IPS-20b (cell line): ENCODE results near the gene CADPS2.

Source experiments
- H3K27ac ChIP-seq: one replicate; pipeline ENCODE4 v1.5.1; 2013; ENCODE audit warnings: low read length
- H3K27me3 ChIP-seq: 2 replicates; pipeline ENCODE4 v1.6.1; 2013; ENCODE audit warnings: mild to moderate bottlenecking, low read length, inconsistent platforms; ENCODE audit not compliant: insufficient read depth
- H3K36me3 ChIP-seq: 2 replicates; pipeline ENCODE4 v1.6.1; 2013; ENCODE audit warnings: low read depth, mild to moderate bottlenecking, inconsistent platforms, low read length, moderate library complexity; ENCODE audit not compliant: insufficient read depth
- H3K4me1 ChIP-seq: 2 replicates; pipeline ENCODE4 v1.6.1; 2013; ENCODE audit warnings: mild to moderate bottlenecking, control low read depth, inconsistent platforms, low read length, moderate library complexity; ENCODE audit not compliant: insufficient read depth
- H3K4me3 ChIP-seq: 2 replicates; pipeline ENCODE4 v1.5.1; 2013; ENCODE audit warnings: mild to moderate bottlenecking, low read length, inconsistent platforms
- H3K9ac ChIP-seq: 2 replicates; pipeline ENCODE4 v1.6.1; 2013; ENCODE audit warnings: low read depth, mild to moderate bottlenecking, inconsistent platforms, low read length, moderate library complexity
- H3K9me3 ChIP-seq: 2 replicates; pipeline ENCODE4 v1.6.1; 2013; ENCODE audit warnings: mild to moderate bottlenecking, low read depth, low read length, inconsistent platforms; ENCODE audit not compliant: insufficient read depth

The CADPS2 gene

GRCh38 chr7:122706836-122707235 is 179.4 kb downstream of the CADPS2 start:
- no peaks in the 10 kb centered on the region for H3K4me1 ChIP-seq
- no peak overlapping the region for H3K27ac ChIP-seq
- H3K4me3 ChIP-seq: no peak overlapping the region
- no peaks in the 10 kb centered on the region for H3K9me3 ChIP-seq
- H3K36me3 ChIP-seq: no peaks in the 10 kb centered on the region
- H3K9ac ChIP-seq: no peak overlapping the region
- no peaks in the 10 kb centered on the region for H3K27me3 ChIP-seq

- Histone ChIP-seq H3K4me3 (no peak within 1 kb of the TSS), H3K27ac (no peak within 1 kb of the TSS), H3K9ac (no peak within 1 kb of the TSS), H3K9me3 (no peaks in the 10 kb centered on the region), H3K27me3 (no peaks in the 10 kb centered on the region), H3K4me1 (no peaks in the 10 kb centered on the region), H3K36me3 (no peaks in the 10 kb centered on the region)
Observed at GRCh38 chr7:122702872-122703510, 183.3 kb downstream of the CADPS2 start, which contains the start of gene RNF148. Gene RNF148, minus strand, starts transcription at chr7:122702922. Its CDS starts 172 bp downstream, at chr7:122702750.

- no peaks in the 10 kb centered on the region for H3K27me3 ChIP-seq
- no peak within 1 kb of the TSS for H3K9ac ChIP-seq
- H3K4me3 ChIP-seq: no peak within 1 kb of the TSS
Observed at GRCh38 chr7:122699017-122699416, 187.2 kb downstream of the CADPS2 start, which contains the start of gene RNF133. Gene RNF133, minus strand, starts transcription at chr7:122699117. Its CDS starts 199 bp downstream, at chr7:122698918.

DNA sequence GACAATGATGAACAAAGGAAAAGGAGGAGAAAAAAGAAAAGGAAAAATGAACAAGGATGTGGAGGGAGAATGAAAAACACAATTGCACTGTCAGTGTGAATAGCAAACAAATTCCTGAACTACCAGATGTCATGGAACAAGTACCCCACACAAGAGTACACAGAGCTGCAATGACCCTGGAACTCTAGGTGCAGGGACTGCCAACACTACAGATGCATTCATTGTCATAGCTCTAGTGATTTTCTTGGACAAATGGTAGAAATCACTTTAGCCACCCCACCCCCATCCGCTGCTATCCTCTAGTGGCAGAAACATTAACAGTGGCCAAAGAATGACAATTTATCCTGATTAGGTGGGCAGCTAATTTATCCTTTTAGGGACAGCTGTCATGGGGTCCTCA is 190.4 kb downstream of the CADPS2 start:
- peaks cover 7% of the 10 kb centered on the region for H3K4me1 ChIP-seq

More at GRCh38 chr7:122699017-122699416, 187.2 kb downstream of the CADPS2 start, which contains the start of gene RNF133:
- H3K36me3 ChIP-seq: no peaks in the 10 kb centered on the region
- H3K27ac ChIP-seq: no peak within 1 kb of the TSS
- H3K9me3 ChIP-seq: no peaks in the 10 kb centered on the region
- peaks cover 7% of the 10 kb centered on the region for H3K4me1 ChIP-seq

GRCh38 chr7:122694697-122695096 is 191.6 kb downstream of the CADPS2 start:
- H3K9ac ChIP-seq: no peak overlapping the region
- H3K9me3 ChIP-seq: 0 out of 2 replicates have a peak, but pooled peaks cover 4% of the 10 kb centered on the region
- H3K36me3 ChIP-seq: no peaks in the 10 kb centered on the region
- no peak overlapping the region for H3K4me3 ChIP-seq
- H3K4me1 ChIP-seq: peaks cover 7% of the 10 kb centered on the region
- H3K27ac ChIP-seq: no peak overlapping the region
- H3K27me3 ChIP-seq: no peaks in the 10 kb centered on the region

More for the DNA sequence above, 190.4 kb downstream of the CADPS2 start:
- 0 out of 2 replicates have a peak, but pooled peaks cover 4% of the 10 kb centered on the region for H3K9me3 ChIP-seq
- no peak overlapping the region for H3K4me3 ChIP-seq
- no peaks in the 10 kb centered on the region for H3K36me3 ChIP-seq
- no peak overlapping the region for H3K9ac ChIP-seq
- no peaks in the 10 kb centered on the region for H3K27me3 ChIP-seq
- no peak overlapping the region for H3K27ac ChIP-seq

- H3K4me1 ChIP-seq: peaks cover 7% of the 10 kb centered on the region
- H3K27me3 ChIP-seq: no peaks in the 10 kb centered on the region
- H3K27ac ChIP-seq: no peak overlapping the region
- no peaks in the 10 kb centered on the region for H3K36me3 ChIP-seq
- H3K9me3 ChIP-seq: 0 out of 2 replicates have a peak, but pooled peaks cover 4% of the 10 kb centered on the region
- no peak overlapping the region for H3K9ac ChIP-seq
- no peak overlapping the region for H3K4me3 ChIP-seq
Observed at GRCh38 chr7:122692769-122693309, 193.4 kb downstream of the CADPS2 start.

GRCh38 chr7:122691569-122692235 is 194.6 kb downstream of the CADPS2 start:
- no peaks in the 10 kb centered on the region for H3K27me3 ChIP-seq
- no peak overlapping the region for H3K9ac ChIP-seq
- 0 out of 2 replicates have a peak, but pooled peaks cover 4% of the 10 kb centered on the region for H3K9me3 ChIP-seq
- no peak overlapping the region for H3K27ac ChIP-seq
- peaks cover 14% of the 10 kb centered on the region for H3K4me1 ChIP-seq
- no peak overlapping the region for H3K4me3 ChIP-seq
- H3K36me3 ChIP-seq: no peaks in the 10 kb centered on the region

- peaks cover 24% of the 10 kb centered on the region for H3K4me1 ChIP-seq
- no peaks in the 10 kb centered on the region for H3K36me3 ChIP-seq
- H3K27ac ChIP-seq: no peak overlapping the region
- H3K4me3 ChIP-seq: no peak overlapping the region
- H3K9ac ChIP-seq: no peak overlapping the region
- H3K27me3 ChIP-seq: no peaks in the 10 kb centered on the region
- H3K9me3 ChIP-seq: 0 out of 2 replicates have a peak, but pooled peaks cover 4% of the 10 kb centered on the region
Observed at GRCh38 chr7:122689346-122690109, 196.7 kb downstream of the CADPS2 start.

GRCh38 chr7:122688400-122688998 is 197.8 kb downstream of the CADPS2 start:
- Histone ChIP-seq H3K9ac (no peak overlapping the region), H3K27ac (no peak overlapping the region), H3K27me3 (no peaks in the 10 kb centered on the region), H3K4me3 (no peak overlapping the region), H3K9me3 (0 out of 2 replicates have a peak, but pooled peaks cover 4% of the 10 kb centered on the region), H3K4me1 (peaks cover 24% of the 10 kb centered on the region), H3K36me3 (no peaks in the 10 kb centered on the region)

DNA sequence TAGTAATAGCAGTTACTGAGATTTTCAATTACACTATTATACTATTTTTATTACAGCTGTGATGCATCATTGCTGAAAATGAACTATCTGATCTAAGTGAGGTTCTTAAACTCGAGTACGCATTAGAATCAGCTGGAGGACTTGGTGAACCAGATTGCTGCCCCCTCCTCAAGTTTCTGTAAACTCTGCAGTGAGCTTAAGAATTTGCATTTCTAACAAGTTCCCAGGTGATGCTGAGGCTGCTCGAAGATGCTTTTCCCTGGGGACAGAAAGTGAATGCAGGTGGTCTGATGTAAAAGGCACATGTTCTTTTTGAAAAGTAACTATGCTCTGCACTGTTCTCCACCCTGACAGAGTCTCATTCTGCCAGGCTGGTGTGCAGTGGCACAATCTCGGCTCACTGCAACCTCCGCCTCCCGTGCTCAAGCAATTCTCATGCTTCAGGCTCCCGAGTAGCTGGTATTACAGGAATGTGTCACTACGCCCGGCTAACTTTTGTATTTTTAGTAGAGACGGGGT is 199.8 kb downstream of the CADPS2 start:
- Histone ChIP-seq H3K4me1 (peaks cover 24% of the 10 kb centered on the region), H3K9ac (no peak overlapping the region), H3K27me3 (no peaks in the 10 kb centered on the region), H3K9me3 (no peaks in the 10 kb centered on the region), H3K27ac (no peak overlapping the region), H3K4me3 (peak overlapping the region; percentile 16; the same call in 1 of the 2 replicates), H3K36me3 (no peaks in the 10 kb centered on the region)

DNA sequence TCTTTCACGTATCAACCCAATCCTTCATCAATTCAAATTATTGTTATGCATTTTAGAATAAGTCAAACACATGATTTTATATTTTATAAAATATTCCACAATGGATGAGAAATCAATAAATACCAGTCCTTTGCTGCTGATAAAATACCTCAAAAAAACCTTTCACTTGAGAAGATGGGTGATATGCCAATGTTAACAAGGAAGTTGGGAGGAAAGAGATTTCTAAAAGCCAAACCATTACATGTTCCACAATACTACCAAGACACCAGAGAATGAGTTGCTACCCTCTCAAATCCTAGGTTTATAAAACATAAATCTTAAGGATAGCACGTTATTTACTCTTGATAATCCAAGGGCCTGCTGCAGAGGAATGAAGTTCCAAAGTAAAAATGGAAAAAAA is 201.8 kb downstream of the CADPS2 start:
- no peaks in the 10 kb centered on the region for H3K27me3 ChIP-seq
- no peak overlapping the region for H3K9ac ChIP-seq

More for the DNA sequence above, 201.8 kb downstream of the CADPS2 start:
- no peak overlapping the region for H3K27ac ChIP-seq
- no peaks in the 10 kb centered on the region for H3K9me3 ChIP-seq
- H3K4me3 ChIP-seq: no peak overlapping the region
- peaks cover 31% of the 10 kb centered on the region for H3K4me1 ChIP-seq
- H3K36me3 ChIP-seq: no peaks in the 10 kb centered on the region
